Posterior vena cava (tissue), 2 donors: ENCODE measurements around the gene NUAK2. TPM values are rescaled to one million over a fixed set of nuclear protein-coding genes. Genes with fewer than 3 reads are reported as not detected.
"Not testable (repeated sequence)": the region's sequence is repeated elsewhere in the genome, so short reads cannot be mapped to it uniquely, and the experiment has no call there.

Experiments
- DNase-seq: peaks from one replicate; pipeline ENCODE4 v3.0.0-alpha.2; 2020; ENCODE audit warnings: low spot score
- intact Hi-C, 2 donors: fragments of 100-400 bp; cut with DNase I; formaldehyde crosslinking; loops; one replicate each; pipeline versions ENCODE4 v1.14.1 to v1.14.2; 2022 to 2023
- long read RNA-seq, 2 donors: library from polyadenylated mRNA; unstranded; transcript quantifications; one replicate each; pipeline ENCODE4 v2.0.0, GENCODE V29; 2020 to 2021
- total RNA-seq, 2 donors: library from RNA; stranded (reverse); fragmentation: NEBNext Ultra II Directional; extraction: Animal tissue kit (Norgen Biotek cat#: 25700); gene quantifications; one replicate each; pipeline ENCODE4 v1.2.1, GENCODE V29; 2021
- donor health status: DM: yes; HTN: yes; CAD: no.
- donor health status: DM: yes; HTN: yes; CAD: no.

The NUAK2 gene
- 1 to 10 TPM; 1.1 to 1.5 TPM for total RNA-seq
- long read RNA-seq, donor 1, partial matches to known transcripts: 0 of 1 reads
- long read RNA-seq, donor 1, other reads (novel, unspliced or antisense): 0 of 1 reads
- long read RNA-seq, donor 2, partial matches to known transcripts: 0 of 1 reads
- long read RNA-seq, donor 2, other reads (novel, unspliced or antisense): 0 of 1 reads

DNA sequence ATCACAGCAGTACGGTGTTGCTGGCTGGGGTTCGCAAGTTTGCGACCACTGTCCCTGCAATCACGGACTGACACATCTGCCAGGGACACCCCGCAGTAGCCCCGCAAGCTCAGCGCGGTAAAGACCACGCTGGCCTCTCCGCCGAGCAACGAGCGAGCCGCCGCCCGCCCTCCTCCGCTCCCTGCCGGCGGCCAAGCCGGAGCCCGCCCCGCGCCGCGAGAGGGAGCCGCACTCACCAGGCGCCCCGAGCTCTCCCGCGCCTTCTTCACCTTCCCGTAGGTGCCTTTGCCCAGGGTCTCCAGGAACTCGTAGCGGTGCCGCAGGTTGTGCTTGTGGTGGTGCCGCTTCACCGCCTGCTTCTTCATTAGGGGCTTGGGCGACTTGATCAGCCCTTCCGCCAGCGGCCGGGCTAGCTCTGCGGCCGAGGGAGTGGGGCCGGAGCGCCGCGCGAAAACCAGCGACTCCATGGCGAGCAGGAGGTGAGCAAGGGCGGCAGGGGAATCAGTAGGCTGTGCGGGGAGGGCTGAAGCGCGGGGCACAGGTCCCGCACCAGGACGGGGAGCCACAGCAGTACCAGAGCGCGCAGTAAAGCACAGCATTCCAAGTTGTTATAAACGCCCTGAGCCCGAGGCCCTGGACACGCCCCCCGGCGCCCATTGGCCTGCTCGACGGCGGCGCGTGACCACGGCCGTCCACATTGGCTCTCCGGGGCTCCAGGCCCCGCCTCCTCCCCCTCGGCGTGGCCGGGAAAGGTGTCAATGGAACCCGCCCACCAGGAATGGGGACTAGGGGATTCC lies at the start of gene NUAK2:
Gene NUAK2, minus strand, starts transcription at position 584 of the 797 bp plus-strand sequence. Its CDS starts 117 bp downstream, at position 467.
- peak; percentile 96 for DNase-seq
- intact Hi-C loops: no loop called here

DNA sequence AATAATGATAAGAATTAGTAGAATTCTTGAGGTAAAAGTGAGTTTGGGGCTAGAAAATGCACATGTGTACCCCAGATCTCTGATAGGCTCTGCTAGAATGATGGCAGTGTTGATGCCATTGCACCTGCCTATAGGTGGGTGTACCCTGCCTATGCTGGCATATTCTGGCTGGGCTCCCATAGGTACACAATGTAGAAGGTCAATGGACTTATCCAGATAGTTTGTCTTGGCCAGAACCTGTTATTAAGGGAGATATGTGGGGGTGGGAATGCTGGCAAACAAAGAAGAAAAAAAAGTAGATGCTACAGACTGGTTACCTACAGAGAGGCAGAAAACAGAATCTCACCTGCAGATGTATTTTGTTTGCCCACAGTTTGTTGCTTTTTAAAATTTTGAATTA lies 49.2 kb upstream of the NUAK2 start:
- DNase-seq: no peak
- intact Hi-C loops: no loop called here

DNA sequence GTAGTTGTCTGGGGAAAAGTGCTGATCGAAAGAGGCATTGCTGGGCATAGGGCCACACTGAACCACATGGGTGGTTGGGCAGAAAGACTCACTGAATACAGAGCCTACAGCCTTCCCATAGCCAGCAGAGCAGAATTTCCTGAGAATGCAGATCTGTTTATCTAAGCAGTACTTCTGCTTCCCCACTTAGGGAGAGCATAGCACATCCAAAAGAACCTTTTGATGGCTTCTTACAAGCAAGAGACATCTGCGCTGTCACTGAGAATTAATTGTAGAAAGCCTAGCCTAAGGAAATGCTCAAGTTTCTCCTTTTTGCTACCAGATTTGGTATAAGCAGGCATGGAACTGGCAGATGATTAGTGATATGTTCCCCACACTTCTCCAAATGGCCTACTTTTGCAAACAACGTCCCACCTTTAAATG lies 48.2 kb upstream of the NUAK2 start:
- intact Hi-C loops: no loop called here
- no peak for DNase-seq

DNA sequence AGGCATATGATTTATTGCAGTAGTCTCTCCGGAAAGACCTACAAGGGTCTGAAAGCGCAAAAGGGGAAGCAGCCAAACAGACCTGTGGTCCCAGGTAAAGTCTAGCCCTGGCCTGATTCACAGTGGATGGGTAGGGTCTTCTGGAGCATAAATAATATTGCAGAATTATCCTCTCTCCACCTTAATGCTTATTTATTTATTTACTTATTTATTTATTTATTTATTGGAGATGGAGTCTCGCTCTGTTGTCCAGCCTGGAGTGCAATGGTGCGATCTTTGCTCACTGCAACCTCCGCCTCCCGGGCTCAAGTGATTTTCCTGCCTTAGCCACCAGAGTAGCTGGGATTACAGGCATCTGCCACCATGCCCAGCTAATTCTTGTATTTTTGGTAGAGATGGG lies 46.9 kb upstream of the NUAK2 start:
- DNase-seq: no peak
- intact Hi-C loops: no loop called here

DNA sequence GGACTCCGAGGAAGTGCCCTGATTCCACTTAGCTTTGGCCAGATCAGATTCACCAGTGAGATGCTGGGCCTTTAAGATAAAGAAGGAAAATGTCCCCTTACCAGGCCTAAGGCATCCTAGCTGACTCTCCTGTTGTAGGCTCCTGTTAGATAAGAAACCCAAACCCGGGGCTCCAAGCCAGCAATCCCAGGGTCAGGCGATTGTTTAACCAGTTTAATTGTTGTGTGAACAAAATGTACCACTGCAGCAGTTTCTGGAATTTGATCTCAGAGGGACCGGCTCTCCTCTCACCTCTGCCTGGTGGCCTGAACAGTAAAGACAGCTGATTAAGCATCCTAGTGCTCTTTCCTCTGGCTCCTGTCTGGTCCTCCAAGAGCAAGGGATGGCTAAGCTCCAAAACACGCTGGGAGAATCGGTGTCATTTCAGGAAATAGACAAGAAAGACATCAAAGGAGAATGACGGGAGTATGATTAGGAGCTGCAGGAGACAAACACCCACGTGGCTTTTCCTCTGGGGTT lies 44.5 kb upstream of the NUAK2 start:
- intact Hi-C loops: no loop called here
- DNase-seq: no peak

DNA sequence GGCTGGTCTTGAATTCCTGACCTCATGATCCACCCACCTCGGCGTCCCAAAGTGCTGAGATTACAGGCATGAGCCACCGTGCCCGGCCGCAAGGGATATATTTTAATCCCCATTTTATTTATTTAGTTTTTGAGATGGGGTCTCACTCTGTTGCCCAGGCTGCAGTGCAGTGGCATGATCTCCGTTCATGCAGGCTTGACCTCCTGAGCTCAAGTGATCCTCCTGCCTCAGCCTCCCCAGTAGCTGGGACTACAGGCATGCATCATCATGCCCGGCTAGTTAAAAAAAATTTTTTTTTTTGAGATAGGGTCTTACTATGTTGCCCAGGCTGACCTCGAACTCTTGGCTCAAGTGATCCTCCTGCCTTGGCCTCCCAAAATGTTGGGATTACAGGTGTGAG lies 43.5 kb upstream of the NUAK2 start:
- intact Hi-C loops: not testable (repeated sequence)
- peak; percentile 41 for DNase-seq

DNA sequence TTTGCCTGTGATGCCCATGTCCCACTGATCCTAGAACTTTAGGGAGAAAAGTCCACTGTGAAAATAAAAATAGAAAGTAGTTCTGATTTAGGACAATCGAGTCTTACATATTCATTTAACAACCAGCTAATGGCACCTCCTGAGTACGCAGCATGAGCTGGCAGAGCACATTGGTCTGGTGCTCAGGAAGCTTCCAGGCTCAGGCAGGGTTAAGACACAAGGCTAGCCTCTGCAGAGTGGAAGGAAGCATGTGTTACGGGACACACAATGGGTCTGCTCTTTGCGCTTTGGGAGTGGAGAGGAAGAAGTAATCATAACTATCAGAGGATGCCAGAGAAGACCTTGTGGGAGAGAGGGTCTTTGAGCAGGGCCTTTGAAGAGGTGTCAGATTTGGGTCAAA lies 39.3 kb upstream of the NUAK2 start:
- intact Hi-C loops: no loop called here
- peak; percentile 12 for DNase-seq

DNA sequence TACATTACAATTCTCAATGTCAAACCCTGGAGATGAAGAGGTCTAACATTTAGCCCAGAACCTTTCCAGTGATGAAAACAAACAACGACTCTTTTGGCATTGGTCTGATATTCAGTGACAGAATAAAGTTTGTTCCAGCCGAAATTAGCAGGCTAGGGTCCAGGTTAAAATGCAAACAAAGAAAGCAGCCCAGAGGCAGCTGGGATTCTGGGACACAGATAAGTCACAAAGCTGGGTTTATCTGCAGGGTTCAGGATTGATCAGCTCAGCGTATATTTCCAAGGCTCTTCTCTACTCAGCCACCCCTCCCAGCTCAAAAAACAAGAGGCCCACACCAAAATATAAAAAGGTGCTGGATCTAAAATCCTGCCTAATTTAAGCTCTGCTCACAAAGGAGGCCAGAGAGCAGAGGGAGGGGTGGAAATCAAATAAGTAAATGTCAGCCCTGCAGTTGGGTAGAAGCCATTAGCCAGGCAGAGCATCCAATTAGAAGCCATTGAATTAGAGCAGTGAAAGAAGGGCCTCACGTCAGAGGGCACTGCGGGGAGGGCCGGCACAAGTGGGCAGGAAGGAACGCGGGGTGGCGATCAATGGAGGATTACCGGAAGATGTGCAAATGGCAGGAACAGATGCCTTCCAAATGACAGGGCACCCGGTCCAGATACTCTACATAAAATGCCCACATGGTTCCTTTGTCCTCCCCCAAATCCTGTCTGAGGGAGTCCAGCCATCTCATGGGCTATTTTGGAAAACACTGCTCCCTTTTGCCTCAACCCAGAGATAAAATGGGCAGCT lies 38.4 kb upstream of the NUAK2 start:
- peak; percentile 22 for DNase-seq
- intact Hi-C loops: loop anchor here in 1 of 2 donors (10.0 kb wide), 3 partner anchors 75 to 165 kb away; no protein-coding TSS in a partner anchor

DNA sequence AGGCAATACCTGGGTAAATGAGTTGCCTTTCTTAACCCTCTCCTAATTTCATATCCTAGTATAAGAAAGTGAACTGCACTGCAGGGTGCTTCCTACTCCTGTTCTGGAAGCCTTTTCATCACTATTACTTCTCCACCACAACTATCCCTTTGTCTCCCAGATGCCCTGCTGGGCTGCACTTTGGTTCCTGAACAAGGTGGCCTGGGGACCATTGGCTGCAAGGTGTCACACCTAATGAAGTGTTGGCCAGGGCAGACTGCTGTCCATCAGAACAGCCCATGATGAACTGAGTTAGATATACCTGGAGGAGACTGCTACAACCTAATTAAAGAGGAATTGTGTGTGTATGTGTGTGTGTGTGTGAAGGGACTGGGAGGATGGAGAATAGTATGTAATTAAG lies 37.0 kb upstream of the NUAK2 start:
- intact Hi-C loops: loop anchor here (1.0 to 10.0 kb wide), 4 partner anchors 76 to 166 kb away; no protein-coding TSS in a partner anchor
- no peak for DNase-seq

DNA sequence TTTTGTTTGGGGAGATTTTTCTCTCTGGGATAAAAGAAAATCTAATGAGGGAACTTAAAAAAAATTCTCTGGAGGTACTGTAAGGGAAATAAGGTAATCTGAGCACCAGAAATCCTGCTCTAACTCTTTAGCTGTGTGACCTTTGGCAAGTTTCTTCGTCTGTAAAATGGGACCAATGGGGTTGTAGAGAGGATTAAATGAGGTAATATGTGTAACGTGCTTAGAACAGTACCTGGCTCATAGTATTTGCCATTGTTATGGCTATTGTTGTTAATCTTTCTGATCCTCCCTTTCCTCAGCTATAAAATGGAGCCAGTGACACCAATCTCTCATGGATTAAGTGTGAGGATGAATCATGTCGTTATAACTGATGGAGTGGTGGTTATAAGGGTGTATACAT lies 36.0 kb upstream of the NUAK2 start:
- intact Hi-C loops: loop anchor here in 1 of 2 donors (10.0 kb wide), 3 partner anchors 77 to 167 kb away; no protein-coding TSS in a partner anchor
- DNase-seq: no peak

DNA sequence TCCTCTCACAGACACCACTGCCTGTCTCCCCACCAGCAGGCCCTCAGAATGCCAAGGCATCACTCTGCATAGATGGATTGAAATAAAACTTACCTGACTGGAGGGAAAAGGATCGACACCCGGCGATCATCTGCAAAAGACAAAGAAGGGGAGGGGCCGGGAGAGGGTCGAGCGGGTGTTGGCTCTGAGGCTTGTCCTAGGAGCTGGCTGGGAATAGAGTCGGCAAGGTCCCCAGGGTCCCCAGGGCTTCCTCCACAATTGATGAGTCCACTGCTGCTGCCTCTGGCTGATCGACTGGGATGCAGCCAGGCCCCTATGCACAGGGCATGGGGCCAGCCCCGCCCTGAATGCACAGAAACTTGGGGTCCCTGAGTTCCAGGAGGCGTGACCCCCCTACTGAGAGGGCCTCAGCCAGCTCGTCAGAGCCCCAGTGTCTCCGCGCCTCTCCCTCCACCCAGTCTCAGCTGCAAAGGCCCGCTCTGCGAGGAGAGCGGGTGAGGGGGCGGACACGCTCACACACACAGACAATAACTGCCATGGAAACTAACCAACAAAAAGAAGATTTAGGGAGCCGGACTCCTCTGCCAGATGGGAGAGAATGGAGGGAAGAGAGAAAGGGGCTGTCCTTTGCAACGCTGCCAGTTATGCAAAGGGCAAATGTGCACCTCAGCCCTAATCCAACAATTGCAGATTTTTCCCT lies 35.0 kb upstream of the NUAK2 start, which contains the start of gene KLHDC8A:
Gene KLHDC8A, minus strand, starts transcription at position 483 of the 700 bp plus-strand sequence. CDS start 13,318 bp downstream, outside the sequence.
- intact Hi-C loops: loop anchor here in 1 of 2 donors (10.0 kb wide), 3 partner anchors 78 to 168 kb away; no protein-coding TSS in a partner anchor
- DNase-seq: no peak

DNA sequence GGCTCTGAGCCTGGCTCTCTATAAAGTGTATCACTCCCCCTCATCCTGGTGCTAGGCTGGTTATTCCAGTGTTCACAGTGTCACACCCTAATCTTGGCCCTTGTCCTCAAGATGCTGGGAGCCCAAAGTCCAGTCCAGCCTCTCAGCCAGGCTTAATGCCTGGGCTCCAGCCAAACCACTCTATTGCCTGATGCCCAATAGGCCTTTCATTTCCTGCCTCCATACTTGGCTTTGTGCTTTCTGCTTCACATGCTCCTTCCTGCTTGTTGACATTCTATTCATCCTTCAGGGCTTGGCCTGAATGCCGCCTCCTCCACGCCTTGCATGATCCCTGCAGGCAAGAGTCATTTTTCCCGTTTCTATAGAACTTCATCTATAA lies 33.5 kb upstream of the NUAK2 start:
- intact Hi-C loops: loop anchor here in 1 of 2 donors (10.0 kb wide), 3 partner anchors 80 to 170 kb away; no protein-coding TSS in a partner anchor
- no peak for DNase-seq

DNA sequence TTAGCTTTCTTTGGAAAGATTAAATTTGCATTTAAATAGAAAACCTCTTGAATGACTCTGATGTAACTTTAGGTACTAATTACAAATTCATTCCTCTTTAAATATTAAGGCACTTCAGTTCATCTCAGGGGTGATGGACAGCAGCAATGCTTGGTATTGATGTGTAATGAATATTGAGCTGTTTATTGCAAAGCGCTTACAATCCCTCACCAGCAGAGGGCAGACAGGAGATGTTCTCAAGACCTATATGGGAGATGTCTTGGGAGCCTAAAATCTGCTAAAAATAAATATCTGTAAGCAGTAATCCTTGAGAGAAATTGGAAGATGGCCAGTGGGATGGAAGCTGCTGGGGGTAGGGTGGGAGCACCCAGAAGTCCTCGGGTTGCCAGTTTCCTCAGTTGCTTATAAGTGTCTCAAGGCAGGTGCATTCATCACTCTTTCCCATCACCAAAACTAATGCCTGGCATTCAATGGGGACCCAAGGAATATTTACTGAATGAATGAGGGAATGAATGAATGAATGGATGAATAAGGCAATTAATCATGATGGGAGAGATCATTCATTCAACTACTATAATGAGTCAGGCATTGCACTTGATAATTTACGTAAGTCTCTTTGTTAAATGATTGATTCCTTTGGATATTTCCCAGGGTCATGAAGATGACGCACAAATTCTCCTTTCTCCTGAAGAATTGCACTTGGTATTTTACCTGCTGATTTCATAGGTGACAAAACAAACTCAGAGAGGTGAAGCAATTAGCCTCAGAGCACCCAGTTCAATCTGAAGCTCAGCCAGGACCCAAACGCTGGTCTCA lies 32.9 kb upstream of the NUAK2 start:
- intact Hi-C loops: loop anchor here in 1 of 2 donors (10.0 kb wide), 3 partner anchors 80 to 170 kb away; no protein-coding TSS in a partner anchor
- no peak for DNase-seq

DNA sequence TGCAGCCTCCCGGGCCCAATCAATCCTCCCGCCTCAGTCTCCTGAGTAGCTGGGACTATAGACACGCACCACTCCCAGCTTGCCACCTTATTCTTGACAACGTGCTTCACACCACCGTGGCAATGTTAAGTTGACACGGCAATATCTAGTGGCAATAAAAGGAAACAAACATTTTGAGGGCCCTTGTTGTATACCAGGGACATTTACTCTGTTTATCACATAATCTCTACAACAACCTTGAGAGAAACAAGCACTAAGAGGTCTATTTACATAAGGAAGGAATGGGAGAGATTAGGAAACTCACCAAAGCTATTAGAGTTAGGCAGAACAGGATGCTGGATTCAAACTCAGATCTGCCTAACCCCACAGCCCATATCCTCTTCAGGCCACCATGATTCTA lies 32.1 kb upstream of the NUAK2 start:
- intact Hi-C loops: loop anchor here in 1 of 2 donors (10.0 kb wide), 3 partner anchors 81 to 171 kb away; no protein-coding TSS in a partner anchor
- no peak for DNase-seq

DNA sequence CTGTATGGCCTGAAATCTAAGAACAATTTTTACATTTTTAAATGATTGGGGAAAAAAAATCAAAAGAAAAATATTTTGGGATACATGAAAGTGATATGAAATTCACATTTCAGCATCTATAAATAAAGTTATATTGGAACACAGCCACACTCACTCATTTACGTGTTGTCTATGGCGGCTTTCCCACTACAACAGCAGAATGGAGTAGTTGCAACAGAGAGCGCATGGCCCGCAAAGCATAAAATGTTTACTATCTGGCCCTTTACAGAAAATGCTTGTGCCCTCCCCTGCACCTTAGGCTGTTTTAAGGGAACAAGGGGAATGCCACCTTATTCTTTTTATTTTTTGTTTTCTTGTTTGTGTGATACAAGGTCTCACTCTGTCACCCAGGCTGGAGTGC lies 31.6 kb upstream of the NUAK2 start:
- intact Hi-C loops: loop anchor here in 1 of 2 donors (10.0 kb wide), 3 partner anchors 82 to 172 kb away; no protein-coding TSS in a partner anchor
- DNase-seq: no peak

DNA sequence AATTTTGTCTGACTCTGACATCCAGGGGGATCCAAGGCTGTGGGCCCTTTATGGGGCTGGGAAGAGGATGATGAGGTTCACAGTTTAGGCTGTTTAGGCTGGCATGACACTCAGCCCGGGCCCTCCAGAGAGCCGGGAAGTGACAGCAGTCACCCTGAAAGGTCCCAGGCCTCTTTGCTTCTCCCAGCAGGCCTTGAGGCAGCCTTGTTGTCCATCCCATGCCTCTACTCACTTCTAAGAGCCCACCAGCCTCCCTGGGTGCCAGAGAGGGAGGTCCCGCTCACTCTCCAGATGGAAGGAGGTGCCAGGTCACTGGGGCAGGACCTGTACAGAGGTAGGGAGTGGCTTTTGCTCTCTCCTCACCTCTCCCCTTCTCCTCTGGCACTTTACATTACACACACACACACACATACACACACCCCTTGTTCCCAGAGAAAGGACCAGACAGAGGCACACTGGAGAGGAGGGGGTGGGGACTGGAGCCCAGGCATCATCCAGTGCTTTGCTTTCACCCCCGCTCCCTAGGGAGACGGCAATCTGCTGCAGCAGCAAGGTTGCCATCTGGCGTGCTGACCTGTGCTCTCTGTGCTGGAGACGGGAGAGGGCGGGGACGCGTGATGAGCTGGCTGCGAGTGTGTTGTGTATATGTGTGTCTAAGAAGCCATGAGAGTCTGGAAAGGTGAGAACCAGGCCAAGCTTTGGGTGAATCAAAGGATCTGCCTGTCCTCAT lies 30.6 kb upstream of the NUAK2 start:
- intact Hi-C loops: loop anchor here in 1 of 2 donors (10.0 kb wide), 3 partner anchors 83 to 173 kb away; no protein-coding TSS in a partner anchor
- DNase-seq: peak; percentile 69

DNA sequence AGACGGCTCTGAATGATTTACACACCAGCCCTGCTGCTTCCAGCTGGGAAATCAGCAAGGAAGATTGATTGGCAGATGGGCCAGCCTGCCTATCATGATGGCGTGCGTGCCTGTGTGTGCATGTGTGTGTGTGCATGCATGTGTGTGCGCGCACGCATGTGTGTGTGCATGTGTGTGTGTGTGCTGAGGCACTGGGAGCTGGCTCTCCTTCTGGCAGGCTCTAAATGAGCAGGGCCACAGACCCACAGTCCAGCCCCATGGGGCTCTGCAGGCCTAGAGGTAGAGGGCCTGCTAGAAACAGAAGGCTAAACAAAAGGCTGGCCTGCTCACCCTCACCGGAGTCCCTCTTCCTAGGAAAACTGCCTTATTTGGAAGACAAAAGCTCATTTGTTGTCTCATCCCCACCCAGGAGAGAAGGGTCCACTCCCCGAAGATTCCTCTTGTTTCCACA lies 29.2 kb upstream of the NUAK2 start:
- DNase-seq: peak; percentile 25
- intact Hi-C loops: loop anchor here (1.0 to 10.0 kb wide), 4 partner anchors 84 to 179 kb away; no protein-coding TSS in a partner anchor
